Activated CD8-positive, alpha-beta memory T cell treated with anti-CD3 and anti-CD28 coated beads for 36 hours (primary cell): ENCODE measurements around the gene TMEM61. TPM values are rescaled to one million over a fixed set of nuclear protein-coding genes. Genes with fewer than 3 reads are reported as not detected.
"Not testable (repeated sequence)": the region's sequence is repeated elsewhere in the genome, so short reads cannot be mapped to it uniquely, and the experiment has no call there.

Source experiments
- CTCF ChIA-PET: fragments of 350-600 bp; sonication (Branson Sonifier 250); formaldehyde crosslinking; loops from one replicate; lab custom pipeline; 2021; ENCODE audit warnings: antibody characterized with exemption; lab: Charles Lee
- POLR2A ChIA-PET: fragments of 350-600 bp; sonication (Branson Sonifier 250); formaldehyde crosslinking; loops from one replicate; lab custom pipeline; 2021; ENCODE audit warnings: antibody characterized with exemption; lab: Charles Lee
- total RNA-seq, 2 experiments: library from RNA; stranded (reverse); gene quantifications; one replicate each; pipeline ENCODE4 v1.2.3, GENCODE V29; 2021

Gene TMEM61
- total RNA-seq, 2 experiments from 2014 or later = not detected

- ChIA-PET POLR2A (no interaction called here), CTCF (interaction anchor here (2.0 kb wide), 1 partner anchor 9 kb away, joined by 5 read pairs; no protein-coding TSS in a partner anchor)
These were observed 32.2 kb downstream of the TMEM61 start for GRCh38 chr1:55012661-55013060.

DNA sequence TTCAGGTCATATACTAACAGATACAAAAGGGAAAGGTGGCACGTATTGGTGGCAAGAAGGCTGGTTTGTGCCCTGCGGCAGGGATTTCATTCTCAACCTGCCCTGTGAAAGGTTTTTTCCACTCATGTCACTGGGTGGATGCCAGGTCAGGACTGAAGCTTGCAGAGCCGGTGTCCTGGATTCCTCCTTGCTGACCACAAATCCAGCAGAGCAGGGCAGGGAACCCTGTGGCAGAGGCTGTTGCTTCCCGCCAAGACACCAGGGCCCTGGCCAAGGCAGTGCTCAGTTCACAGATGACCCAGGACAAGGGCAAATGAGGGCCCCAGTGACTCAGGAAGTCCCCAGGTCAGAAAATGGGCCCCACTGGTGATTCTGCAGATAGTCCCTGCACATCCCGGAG lies 34.7 kb downstream of the TMEM61 start:
- CTCF ChIA-PET = no interaction called here
- POLR2A ChIA-PET = no interaction called here

- ChIA-PET CTCF (interaction anchor here (1.5 kb wide), 1 partner anchor 19 kb away, joined by 4 read pairs; no protein-coding TSS in a partner anchor), POLR2A (no interaction called here)
These were observed 35.5 kb downstream of the TMEM61 start for GRCh38 chr1:55015731-55016620.

GRCh38 chr1:55018395-55018794 lies 38.0 kb downstream of the TMEM61 start:
- ChIA-PET CTCF (interaction anchor here (0.6 to 1.0 kb wide), 2 partner anchors 55 to 75 kb away, joined by 3 read pairs; no protein-coding TSS in a partner anchor), POLR2A (no interaction called here)

- POLR2A ChIA-PET = no interaction called here
- CTCF ChIA-PET = interaction anchor here (0.7 to 3.5 kb wide), 15 partner anchors 9 to 135 kb away, joined by 3 to 23 read pairs (median 3); partner anchors contain the start of gene BSND
These were observed 41.6 kb downstream of the TMEM61 start for GRCh38 chr1:55021942-55022546.

DNA sequence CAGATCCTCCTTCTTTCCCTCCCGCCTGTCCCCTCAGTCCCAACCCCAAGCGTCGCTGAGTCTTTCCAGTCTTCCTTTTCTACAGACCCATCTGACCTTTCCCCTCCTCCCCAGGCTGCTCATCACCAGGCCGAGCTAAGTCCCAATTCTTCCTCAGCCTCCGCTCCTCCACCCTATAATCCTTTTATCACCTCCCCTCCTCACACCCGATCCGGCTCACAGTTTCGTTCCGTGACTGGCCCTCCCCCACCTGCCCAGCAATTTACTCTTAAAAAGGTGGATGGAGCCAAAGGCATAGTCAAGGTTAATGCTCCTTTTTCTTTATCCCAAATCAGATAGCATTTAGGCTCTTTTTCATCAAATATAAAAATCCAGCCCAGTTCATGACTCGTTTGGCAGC lies 43.7 kb downstream of the TMEM61 start:
- POLR2A ChIA-PET, CTCF ChIA-PET: not testable (repeated sequence)

DNA sequence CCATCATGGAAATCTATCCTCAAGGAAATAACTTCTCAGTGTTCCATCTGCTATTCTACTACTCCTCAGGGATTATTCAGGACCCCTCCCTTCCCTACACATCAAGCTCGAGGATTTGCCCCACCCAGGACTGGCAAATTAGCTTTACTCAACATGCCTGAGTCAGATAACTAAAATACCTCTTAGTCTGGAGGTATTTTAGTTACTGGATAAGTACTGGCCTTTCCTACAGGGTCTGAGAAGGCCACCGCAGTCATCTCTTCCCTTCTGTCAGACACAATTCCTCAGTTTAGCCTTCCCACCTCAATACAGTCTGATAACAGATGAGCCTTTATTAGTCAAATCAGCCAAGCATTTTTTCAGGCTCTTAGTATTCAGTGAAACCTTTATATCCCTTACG lies 46.3 kb downstream of the TMEM61 start:
- POLR2A ChIA-PET, CTCF ChIA-PET: not testable (repeated sequence)

- CTCF ChIA-PET, POLR2A ChIA-PET: not testable (repeated sequence)
These were observed 50.7 kb downstream of the TMEM61 start for GRCh38 chr1:55031098-55031497.

GRCh38 chr1:55033265-55033614 lies 52.8 kb downstream of the TMEM61 start:
- POLR2A ChIA-PET = no interaction called here
- CTCF ChIA-PET = interaction anchor here (1.6 kb wide), 1 partner anchor 12 kb away, joined by 4 read pairs; no protein-coding TSS in a partner anchor

GRCh38 chr1:55034476-55035133 lies 54.2 kb downstream of the TMEM61 start:
- ChIA-PET POLR2A (no interaction called here), CTCF (interaction anchor here (1.4 kb wide), 1 partner anchor 13 kb away, joined by 6 read pairs; no protein-coding TSS in a partner anchor)

DNA sequence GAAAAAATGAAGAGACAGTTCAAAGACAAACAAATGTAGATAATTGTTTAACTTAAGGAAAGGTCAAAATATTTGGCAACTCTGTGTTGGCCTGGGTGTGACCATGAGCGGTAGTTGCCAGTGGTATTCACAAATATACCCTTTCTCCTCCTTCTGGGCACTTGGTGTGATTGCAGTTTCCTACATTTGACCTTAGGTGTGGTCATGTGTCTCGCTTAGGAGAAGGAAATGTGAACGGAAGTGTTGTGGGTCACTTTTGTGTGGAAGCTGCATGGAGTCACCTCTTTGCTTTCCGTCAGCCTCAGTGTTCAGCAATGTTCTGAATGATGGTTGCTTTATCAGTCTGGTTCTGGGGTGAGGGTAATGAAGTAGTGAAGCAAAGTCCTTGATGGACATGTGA lies 55.5 kb downstream of the TMEM61 start:
- ChIA-PET POLR2A (no interaction called here), CTCF (interaction anchor here (1.4 kb wide), 1 partner anchor 14 kb away, joined by 6 read pairs; no protein-coding TSS in a partner anchor)

- CTCF ChIA-PET = no interaction called here
- POLR2A ChIA-PET = no interaction called here
These were observed 57.5 kb downstream of the TMEM61 start for GRCh38 chr1:55037733-55038551.

DNA sequence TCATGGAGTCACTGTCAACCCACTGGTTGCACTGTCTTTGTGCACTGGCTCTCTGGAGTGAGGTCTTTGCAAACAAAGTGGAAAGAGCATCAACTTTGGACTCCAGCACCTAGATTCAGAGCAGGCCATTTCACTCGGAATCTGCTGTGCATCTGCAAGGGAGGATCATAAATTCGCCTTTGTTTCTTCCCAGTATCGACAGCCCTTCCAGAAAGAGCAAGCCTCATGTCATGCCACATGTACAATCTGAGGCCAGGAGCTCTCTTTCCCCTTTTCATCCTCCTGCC lies 58.1 kb downstream of the TMEM61 start:
- CTCF ChIA-PET = no interaction called here
- POLR2A ChIA-PET = no interaction called here

DNA sequence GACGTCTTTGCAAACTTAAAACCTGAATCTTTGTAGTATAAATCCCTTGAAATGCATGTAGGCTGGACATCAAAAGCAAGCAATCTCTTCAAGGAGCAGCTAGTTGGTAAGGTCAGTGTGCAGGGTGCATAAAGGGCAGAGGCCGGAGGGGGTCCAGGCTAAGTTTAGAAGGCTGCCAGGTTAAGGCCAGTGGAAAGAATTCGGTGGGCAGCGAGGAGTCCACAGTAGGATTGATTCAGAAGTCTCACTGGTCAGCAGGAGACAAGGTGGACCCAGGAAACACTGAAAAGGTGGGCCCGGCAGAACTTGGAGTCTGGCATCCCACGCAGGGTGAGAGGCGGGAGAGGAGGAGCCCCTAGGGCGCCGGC lies 58.5 kb downstream of the TMEM61 start:
- ChIA-PET POLR2A (no interaction called here), CTCF (no interaction called here)

GRCh38 chr1:55039342-55040082 lies 59.1 kb downstream of the TMEM61 start, which contains the start of gene PCSK9:
Gene PCSK9, plus strand, starts transcription at chr1:55039548. Its CDS starts 290 bp downstream, at chr1:55039838.
- ChIA-PET CTCF (no interaction called here), POLR2A (no interaction called here)

DNA sequence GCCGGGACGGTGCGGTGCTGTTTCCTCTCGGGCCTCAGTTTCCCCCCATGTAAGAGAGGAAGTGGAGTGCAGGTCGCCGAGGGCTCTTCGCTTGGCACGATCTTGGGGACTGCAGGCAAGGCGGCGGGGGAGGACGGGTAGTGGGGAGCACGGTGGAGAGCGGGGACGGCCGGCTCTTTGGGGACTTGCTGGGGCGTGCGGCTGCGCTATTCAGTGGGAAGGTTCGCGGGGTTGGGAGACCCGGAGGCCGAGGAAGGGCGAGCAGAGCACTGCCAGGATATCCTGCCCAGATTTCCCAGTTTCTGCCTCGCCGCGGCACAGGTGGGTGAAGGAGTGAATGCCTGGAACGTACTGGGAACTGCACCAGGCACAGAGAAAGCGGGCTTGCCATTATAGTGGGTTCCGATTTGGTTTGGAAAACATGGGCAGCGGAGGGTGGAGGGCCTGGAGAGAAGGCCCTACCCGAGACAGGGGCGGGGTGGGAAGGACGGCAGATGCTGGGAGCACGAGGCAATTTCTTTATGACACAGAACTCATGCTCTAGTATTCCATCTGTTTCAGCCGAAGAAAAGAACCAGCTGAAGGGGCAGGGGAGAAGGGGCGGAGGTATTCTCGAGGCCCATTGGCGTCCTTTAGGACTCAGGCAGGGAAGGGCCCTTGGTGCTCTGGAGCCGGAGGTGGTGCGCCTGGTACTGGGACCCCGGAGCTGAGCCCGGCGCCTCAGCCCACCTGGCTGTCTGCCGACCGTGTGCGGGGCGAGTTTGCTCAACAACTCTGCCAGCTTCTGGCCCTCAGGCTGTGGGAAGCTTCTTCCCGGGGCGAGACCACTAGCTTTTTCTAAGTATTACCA lies 59.9 kb downstream of the TMEM61 start:
- CTCF ChIA-PET = no interaction called here

DNA sequence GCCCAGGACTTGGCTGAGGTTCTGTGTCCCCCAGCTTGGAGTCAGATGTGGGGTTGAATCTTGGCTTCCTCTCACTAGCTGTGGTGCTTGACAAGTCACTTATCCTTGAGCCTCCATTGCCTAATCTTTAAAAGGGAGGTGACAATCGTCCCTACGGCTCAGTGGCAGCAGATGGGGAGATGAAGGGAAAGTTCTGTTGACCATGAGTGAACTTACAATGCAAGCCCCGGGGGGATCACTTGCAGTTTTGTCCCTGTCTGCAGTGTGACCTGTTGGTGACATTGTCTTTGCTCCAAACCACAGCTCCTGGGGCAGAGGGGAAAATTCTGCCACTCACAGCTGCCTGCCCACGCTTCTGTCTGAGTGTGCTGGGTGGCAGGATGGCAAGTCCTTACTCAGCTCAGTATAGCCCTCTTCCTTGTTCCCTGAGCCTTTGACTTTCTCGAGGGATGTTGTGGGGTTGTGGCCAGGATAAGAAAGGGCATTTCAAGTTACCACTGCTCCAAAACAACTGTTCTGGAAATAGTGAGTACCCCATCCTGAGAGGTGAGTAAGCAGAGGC lies 60.6 kb downstream of the TMEM61 start:
- ChIA-PET POLR2A (no interaction called here), CTCF (no interaction called here)

More for the DNA sequence above, 59.9 kb downstream of the TMEM61 start:
- POLR2A ChIA-PET = no interaction called here
